GM06990 (cell line): ENCODE measurements around the gene GNPTG.

Experiments used
- DNase-seq: peaks from one replicate; pipeline ENCODE4 v3.0.0-alpha.2; 2011; ENCODE audit not compliant: insufficient read length; ENCODE audit errors: extremely low read depth
- H3K27me3 ChIP-seq: replicated peaks from 2 replicates; pipeline ENCODE4 v1.6.0; 2011; ENCODE audit warnings: low read length; ENCODE audit not compliant: control insufficient read depth, insufficient read depth
- H3K36me3 ChIP-seq: 2 replicates; pipeline ENCODE4 v1.5.1; 2011; ENCODE audit warnings: low read length; ENCODE audit not compliant: control insufficient read depth, insufficient read depth
- H3K4me3 ChIP-seq: replicated peaks from 2 replicates; pipeline ENCODE4 v1.5.1; 2011; ENCODE audit warnings: low read depth, mild to moderate bottlenecking, control low read depth, low read length
- CTCF ChIP-seq: IDR thresholded peaks from 2 replicates; pipeline ENCODE4 v1.5.1; 2011; ENCODE audit warnings: low read length, control low read depth, mild to moderate bottlenecking, inconsistent platforms; ENCODE audit not compliant: insufficient read depth, poor library complexity, severe bottlenecking

GNPTG gene

GRCh38 chr16:1371054-1371978 is 19.6 kb downstream of the GNPTG start:
- no peaks in the 10 kb centered on the region for H3K27me3 ChIP-seq
- no peak for TF ChIP-seq CTCF
- peaks cover 12% of the 10 kb centered on the region for H3K36me3 ChIP-seq
- no peak overlapping the region for H3K4me3 ChIP-seq
- no peak for DNase-seq

- no peak for TF ChIP-seq CTCF
- Histone ChIP-seq H3K4me3 (no peak overlapping the region), H3K36me3 (peaks cover 4% of the 10 kb centered on the region), H3K27me3 (no peaks in the 10 kb centered on the region)
- DNase-seq: no peak
These were observed 20.7 kb downstream of the GNPTG start for GRCh38 chr16:1372292-1372950.

- TF ChIP-seq CTCF: no peak
- Histone ChIP-seq H3K27me3 (no peaks in the 10 kb centered on the region), H3K36me3 (peaks cover 4% of the 10 kb centered on the region), H3K4me3 (no peak overlapping the region)
- DNase-seq: no peak
These were observed 22.9 kb downstream of the GNPTG start for GRCh38 chr16:1374418-1375297.

GRCh38 chr16:1375298-1375640 is 23.5 kb downstream of the GNPTG start:
- Histone ChIP-seq H3K36me3 (no peaks in the 10 kb centered on the region; the same call in none of the 2 replicates), H3K27me3 (no peaks in the 10 kb centered on the region), H3K4me3 (no peak overlapping the region)
- no peak for DNase-seq
- TF ChIP-seq CTCF: no peak

- no peak for DNase-seq
- H3K36me3 ChIP-seq: no peaks in the 10 kb centered on the region; the same call in none of the 2 replicates
- no peaks in the 10 kb centered on the region for H3K27me3 ChIP-seq
- H3K4me3 ChIP-seq: no peak overlapping the region
- no peak for TF ChIP-seq CTCF
These were observed 24.1 kb downstream of the GNPTG start for GRCh38 chr16:1375741-1376410.
